Stimulated activated CD4-positive, alpha-beta T cell treated with anti-CD3 and anti-CD28 coated beads, Interleukin-12 subunit alpha, Interleukin-12 subunit beta, amount 100 ng/mL, for 48 hours (primary cell): ENCODE results near the gene PYROXD2.

Source experiments
- DNase-seq, 3 donors: peaks; one replicate each; pipeline ENCODE4 v3.0.0-alpha.2; 2020; ENCODE audit warnings: low read depth in 2 of 3, low spot score in 1 of 3

The PYROXD2 gene

DNA sequence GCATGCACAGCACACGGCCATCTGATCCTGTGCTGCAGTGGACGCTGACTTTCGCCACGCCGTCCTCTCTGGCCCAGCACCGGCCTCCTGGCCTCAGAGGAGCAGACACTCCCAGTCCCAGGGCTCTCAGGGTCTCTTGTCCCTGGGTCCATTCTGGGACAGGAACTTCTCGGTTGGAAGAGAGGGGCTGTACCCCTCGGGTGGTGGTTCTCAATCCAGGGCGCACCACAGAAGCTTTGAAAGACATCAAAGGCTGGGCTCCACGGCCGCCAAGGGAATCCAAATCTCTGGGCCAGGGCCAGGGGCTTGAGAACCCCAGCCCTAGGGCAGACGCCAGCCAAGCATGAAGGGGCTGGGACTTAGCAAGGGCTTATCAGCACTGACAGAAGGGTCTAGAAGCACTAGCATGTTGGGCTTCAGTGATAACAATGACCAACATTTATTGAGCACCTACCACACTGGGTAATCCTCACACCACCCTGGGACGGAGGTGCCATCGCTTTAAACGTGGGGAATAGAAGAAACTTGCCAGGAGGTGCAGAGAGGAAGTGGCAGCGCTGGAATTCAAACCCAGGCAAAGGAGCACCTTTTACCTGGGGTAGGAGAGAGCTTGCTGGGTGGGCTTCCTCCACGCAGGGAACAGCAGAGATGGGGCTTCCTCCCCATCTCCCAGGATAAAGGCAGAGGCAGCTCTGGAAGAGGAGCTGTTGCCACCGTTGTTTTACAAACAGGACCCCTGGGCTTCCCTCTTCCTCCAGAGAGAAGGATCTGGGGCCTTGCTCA lies 1.8 kb upstream of the PYROXD2 start:
- DNase-seq = no peak

DNA sequence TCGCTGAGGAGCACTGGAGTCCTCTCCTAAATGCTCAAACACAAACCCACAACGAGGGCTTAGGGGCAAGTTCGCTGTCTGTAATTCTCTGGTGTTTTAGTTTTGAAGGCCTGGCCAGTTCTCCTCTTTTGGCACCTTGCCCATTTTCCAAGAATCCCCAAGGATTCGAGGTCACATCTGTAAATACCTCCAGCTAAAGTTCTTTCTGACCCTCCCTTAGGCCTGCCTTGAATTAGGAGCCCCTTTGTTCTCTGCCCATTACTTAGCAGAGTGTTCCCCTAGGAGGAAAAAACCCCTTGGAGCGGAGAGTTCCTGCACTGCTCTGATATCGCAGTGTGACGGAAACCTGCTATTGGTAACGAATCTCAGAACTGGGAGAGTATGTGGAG lies 743 bp upstream of the PYROXD2 start:
- DNase-seq = no peak

DNA sequence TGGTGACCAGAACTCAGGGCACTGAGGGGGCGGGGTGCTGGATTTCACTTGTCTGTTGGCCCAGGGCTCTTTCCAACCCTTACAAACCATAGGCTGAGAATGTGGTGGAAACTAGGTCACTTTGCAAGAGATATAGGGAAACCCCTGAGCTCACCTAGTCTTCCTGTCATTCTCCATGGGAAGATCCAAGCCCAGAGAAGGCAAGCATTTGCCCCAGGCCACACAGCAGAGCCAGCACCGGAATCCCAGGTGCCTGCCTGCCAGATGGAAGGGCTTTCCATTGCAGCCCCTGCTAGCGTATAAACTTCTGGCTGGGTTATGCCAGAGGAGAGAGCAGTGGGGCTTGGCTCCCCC lies 427 bp downstream of the PYROXD2 start:
- no peak for DNase-seq

GRCh38 chr10:98411768-98412167 lies 3.2 kb downstream of the PYROXD2 start:
- no peak for DNase-seq

DNA sequence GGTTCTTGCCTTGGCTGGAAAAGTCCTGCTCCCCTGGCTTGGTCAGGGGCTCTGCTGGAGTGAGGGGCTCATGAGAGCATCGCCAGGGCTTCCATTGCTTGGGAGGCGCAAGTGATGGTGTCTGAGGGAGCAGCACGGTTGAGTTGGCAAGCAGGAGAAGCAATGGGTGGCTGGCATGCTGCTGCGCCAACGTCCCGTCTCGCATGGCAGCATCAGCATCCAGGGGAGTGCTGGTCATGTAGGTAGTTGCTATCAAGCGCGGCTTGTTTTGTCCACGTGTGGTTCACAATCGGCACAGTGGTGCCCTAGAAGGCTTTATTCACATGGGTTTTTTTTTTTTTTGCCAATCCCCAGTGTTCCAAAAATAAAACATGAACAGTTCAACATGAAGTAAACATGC lies 3.8 kb downstream of the PYROXD2 start:
- DNase-seq = no peak

DNA sequence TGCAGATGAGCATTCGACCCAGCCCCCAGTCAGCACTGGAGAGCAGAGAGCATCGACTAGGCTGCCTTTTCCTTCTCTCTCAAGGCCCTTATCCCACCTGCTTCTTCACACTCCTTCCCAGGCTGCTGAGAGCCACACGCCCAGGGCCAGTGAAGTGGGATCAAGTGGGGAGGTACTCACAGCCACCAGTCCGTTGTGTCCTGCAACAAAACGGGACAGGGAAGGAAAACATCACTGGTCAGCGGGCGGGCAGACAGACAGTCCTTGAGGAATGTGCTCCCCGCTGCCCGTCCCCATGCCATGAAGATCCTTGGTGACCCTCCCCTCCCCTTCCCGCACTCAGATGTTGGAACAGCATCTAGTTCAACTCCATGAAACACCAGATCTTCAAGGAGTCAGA lies 4.2 kb downstream of the PYROXD2 start:
- no peak for DNase-seq

DNA sequence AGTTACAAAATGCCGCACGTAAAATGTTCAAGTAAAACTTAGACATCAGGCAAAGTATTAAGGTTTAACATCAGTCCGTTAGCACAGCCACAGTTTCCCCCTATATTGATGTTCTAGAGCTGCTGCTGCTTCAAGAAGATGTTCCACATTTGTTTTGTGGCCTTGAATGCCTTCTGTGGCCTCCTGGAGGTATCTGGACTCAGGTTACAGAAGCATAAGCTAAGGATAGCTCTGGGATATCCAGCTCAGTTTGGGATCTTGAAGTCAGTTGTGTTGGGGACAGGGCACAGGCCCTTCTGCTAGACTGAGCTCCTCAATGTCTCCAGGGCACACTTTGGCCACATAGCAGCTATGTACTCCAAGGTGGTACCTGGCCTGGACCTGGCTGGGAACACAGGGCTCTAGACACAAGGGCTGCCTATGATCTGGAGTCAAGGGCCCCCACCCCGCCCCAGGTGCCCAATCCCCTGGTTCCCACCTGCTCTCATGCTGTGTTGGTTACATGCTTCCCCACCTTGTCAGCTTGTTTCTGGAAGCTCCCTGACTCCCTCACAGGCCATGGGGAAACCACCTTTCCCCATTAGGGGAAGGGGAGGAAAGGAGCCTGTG lies 4.7 kb downstream of the PYROXD2 start:
- DNase-seq = no peak

DNA sequence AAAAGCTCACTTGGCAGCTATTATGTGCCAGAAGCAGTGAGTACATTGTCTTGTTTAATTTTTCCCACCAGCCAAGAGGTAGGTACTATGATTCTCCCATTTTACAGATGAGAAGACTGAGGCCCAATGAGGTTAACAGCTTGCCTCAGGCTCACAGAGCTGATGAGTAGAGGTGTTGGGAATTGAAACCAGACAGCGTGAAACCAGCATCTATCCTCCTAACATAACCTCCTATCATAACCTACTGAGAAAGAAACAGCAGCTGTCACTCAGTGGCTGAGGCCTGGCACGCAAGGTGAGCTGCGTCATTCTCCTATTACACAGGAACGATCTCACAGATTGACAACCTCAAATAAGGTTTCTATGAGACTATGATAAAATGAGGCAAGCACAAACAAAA lies 6.2 kb downstream of the PYROXD2 start:
- no peak for DNase-seq

DNA sequence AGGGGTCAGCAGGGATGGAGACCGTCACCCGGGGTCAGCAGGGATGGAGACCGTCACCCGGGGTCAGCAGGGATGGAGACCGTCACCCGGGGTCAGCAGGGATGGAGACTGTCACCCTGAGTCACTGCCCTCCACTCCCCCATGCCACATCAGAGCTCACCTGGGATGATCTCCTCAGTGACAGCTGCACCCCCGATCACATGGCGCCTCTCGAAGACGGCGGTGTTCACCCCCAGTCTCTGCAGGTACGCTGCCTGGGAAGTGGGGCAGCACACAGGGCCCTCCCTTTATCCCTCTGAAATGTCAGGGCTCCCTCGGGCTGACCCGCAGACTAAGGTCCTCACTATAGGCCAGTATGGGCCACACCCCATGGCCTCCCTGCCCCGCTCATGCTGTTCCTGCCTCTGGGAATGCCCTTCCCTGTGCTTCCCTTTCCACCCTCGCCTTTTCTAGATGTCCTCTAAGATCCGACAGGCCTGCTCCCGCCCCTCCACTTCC lies 7.2 kb downstream of the PYROXD2 start:
- DNase-seq = no peak

- DNase-seq = no peak
These were observed 7.8 kb downstream of the PYROXD2 start for GRCh38 chr10:98407017-98407743.

DNA sequence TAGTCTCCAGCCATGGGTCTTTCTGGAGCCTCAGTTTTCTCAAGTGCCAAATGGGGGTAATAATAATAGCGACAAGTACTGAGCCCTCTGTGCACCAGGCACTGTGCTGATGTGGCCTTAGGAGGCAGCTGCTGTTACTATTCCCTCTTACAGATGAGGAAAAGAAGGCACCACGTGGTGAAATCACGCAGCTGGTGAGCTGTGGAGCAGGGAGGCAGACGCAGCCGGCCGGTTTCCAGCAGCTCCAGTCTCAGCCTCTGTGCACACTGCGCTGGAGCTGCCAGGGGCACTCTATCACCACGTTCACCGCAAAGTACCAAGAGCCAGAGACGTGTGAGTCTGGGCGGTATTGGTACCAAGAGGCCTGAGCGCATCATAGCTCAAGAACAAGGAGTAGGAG lies 9.6 kb downstream of the PYROXD2 start:
- DNase-seq = no peak

- no peak for DNase-seq
These were observed 10.2 kb downstream of the PYROXD2 start for GRCh38 chr10:98404571-98405359.

- no peak for DNase-seq
These were observed 11.0 kb downstream of the PYROXD2 start for GRCh38 chr10:98403812-98404504.

DNA sequence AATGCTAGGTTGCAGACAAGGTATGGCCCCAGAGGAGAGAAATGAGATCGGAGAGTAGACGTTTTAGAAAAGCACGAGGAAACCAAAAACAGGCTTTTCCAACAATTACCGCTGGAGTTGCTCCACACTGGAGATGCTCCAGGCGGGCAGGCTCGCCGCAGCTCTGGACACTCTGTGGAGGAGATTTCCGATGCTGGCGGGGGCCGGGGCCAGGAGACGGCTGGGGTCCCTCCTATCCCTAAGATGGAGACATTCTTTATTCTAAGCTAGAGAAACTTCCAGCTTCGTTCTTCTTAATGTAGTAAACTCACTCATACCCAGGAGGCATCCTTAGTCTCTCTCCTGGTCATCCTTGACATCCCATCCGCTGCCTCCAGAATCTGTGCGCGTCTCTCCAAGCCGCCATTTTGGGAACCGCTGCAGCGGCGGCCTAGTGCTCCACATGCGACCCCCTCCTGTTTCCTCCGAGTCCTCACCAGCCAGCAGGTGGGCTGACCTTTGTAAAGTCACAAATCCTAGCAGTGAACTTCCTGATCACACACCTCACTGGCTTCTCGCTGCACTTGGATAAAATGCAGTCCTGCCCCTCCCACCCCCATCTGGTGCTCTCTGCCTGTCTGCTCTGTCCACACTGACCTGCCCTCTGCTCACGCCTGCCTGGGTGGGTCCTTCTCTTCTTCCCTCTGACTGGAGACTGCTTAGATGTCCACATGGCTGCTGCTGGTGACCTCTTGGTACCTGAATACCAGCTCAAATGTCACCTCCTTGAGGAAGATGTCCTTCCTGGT lies 11.9 kb downstream of the PYROXD2 start:
- DNase-seq = no peak

DNA sequence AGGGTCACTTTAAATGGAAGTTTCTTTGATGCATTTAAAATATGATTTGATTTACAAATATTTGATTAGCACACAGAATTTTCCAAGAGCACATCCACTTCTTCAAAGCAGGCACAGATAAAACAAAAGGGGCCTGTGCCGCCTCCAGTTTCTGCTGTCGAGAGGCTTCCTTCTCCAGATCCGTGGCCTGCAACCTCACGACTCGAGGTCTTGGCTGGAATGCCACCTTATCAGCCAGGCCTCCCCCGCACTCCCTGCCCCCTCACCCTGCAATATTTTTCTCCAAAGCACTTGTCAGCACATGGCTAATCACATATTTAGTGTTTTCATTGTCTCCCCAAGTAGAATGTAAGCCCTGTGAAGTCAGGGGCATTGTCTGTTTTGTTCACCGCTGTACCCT lies 12.5 kb downstream of the PYROXD2 start:
- no peak for DNase-seq

DNA sequence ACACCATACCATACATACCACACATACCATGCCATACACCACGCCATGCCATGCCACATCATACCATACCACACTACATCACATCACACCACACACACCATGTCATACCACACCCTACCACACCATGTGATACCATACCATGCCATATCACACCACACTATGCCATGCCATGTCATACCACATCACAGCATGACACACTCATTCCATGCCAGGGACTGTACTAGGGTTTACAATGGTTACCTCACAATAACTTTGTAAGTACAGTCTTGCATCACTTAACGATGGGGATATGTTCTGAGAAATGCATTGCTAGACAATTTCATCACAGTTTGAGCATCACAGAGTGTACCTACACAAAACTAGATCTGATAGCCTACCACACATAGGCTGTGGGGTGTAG lies 14.5 kb downstream of the PYROXD2 start:
- no peak for DNase-seq

DNA sequence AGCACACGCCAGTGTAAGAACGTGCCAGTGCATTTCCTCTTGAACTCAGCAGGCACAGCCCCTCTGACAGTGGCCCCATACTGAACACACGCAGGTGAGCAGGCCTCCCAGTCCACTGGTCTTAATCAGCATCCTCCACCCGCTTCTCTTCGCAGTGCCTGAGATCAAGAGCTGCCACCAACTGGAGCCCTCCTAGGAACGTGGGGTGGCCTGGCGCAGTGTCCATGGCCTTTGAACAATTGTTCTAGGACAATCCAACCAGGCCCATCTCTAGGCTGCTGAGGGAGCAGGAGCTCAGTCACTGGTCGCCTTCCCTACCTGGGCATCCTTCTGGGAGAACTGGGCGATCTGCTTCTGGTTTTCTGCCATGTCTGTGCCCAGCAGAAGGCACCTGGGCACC lies 15.2 kb downstream of the PYROXD2 start:
- DNase-seq = no peak

GRCh38 chr10:98397089-98397600 lies 17.8 kb downstream of the PYROXD2 start:
- DNase-seq = no peak

DNA sequence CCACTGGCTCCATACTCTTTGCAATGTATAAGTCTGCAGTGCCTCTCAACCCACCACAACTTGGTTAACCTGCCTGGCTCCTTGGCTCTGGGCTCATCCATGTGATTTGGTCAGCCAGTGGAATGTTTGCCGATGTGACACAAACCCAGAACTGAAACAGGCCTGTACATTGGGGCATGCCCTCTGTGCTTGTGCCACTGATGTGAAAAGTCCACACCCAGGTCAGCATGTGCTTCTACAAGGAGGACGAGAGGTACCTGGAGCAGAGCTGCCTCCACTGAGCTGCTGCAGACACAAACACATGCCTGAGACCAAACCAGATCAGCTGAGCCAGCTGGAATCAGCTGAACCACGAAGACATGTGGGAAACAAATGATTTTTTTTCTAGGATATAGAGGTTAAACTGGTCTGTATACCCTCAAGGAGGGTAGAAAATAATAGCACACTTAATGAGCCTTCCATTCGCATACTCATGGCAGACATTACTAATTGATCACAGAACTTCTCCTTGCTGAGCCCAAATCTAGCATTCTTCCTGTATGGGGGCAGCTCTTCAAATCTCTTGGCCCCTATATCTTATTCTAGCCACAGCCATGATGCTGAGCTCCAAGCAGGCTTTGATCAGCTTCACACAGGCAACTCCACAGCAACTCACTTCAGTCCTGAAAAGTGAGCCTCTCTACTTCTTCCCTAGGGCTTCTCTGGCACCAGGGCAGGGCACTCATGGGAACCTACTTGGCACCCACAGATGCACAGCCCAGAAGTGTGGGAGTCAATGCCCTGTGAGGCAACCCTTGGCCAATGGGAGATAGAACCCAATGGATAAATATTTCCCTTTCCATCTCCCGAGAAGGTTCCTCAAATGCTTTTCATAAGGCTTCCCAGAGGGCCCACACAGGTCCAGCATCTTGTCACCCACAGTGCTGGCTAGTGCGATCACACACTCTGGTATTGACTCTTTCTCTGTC lies 18.6 kb downstream of the PYROXD2 start:
- DNase-seq = no peak
